ENCODE data around the gene KDM2A. TPM values are rescaled to one million over a fixed set of nuclear protein-coding genes. Genes with fewer than 3 reads are reported as not detected.

Gene KDM2A
- total RNA-seq, 1 experiment from 2014 or later: 122 TPM

DNA sequence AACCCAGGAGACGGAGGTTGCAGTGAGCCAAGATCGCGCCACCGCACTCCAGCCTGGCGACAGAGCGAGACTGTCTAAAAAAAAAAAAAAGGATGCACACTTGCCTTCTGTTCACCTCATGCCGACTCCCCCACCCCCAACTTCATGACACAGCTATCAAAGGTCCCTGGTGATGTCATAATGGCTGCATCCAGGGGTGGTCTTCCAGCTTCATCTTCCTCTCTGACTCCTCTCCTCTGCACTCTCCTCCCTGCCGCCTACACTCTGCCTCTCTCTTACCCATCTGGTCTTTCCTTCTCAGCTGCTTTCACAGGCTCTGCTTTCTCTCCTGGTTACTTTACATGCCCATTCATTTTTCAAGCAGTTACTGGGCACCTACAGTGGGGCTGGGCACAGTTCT lies 16.4 kb upstream of the KDM2A start:
- no peaks in the 10 kb centered on the region for H3K9me3 ChIP-seq
- H3K36me3 ChIP-seq (ENCODE audit: control insufficient read depth, insufficient read depth, low read length): no peaks in the 10 kb centered on the region
- TF ChIP-seq, protein P1, sequence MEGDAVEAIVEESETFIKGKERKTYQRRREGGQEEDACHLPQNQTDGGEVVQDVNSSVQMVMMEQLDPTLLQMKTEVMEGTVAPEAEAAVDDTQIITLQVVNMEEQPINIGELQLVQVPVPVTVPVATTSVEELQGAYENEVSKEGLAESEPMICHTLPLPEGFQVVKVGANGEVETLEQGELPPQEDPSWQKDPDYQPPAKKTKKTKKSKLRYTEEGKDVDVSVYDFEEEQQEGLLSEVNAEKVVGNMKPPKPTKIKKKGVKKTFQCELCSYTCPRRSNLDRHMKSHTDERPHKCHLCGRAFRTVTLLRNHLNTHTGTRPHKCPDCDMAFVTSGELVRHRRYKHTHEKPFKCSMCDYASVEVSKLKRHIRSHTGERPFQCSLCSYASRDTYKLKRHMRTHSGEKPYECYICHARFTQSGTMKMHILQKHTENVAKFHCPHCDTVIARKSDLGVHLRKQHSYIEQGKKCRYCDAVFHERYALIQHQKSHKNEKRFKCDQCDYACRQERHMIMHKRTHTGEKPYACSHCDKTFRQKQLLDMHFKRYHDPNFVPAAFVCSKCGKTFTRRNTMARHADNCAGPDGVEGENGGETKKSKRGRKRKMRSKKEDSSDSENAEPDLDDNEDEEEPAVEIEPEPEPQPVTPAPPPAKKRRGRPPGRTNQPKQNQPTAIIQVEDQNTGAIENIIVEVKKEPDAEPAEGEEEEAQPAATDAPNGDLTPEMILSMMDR (IDR thresholded peaks at IDR 0.05; ENCODE audit: insufficient read depth in 1 of 2, low read depth in 1 of 2, low read length in 1 of 2, severe bottlenecking in 1 of 2, unreplicated experiment in 1 of 2): no peak
- no peak for DNase-seq
- H3K27me3 Mint-ChIP-seq (ENCODE audit: insufficient read depth, unreplicated experiment): no peaks in the 10 kb centered on the region
- no peaks in the 10 kb centered on the region for H3K4me1 ChIP-seq
- H3K27me3 ChIP-seq (replicated peaks; ENCODE audit: control insufficient read depth, insufficient read depth, low read length): no peaks in the 10 kb centered on the region
- H3K9me3 Mint-ChIP-seq (ENCODE audit: unreplicated experiment): no peaks in the 10 kb centered on the region
- no TSS peak for BruUV-seq (replicated peaks)
- no peaks in the 10 kb centered on the region for H3K36me3 Mint-ChIP-seq (ENCODE audit: insufficient read depth, unreplicated experiment)
- POLR2A ChIA-PET: interaction anchor here (0.7 kb wide), 2 partner anchors 29 to 418 kb away, joined by 4 to 7 read pairs; no protein-coding TSS in a partner anchor
- H3K4me1 Mint-ChIP-seq (ENCODE audit: low read depth, unreplicated experiment): no peaks in the 10 kb centered on the region
- H3K4me3 Mint-ChIP-seq (ENCODE audit: unreplicated experiment): no peak overlapping the region
- intact Hi-C loops (cut with micrococcal nuclease; ENCODE audit: unreplicated experiment): no loop called here
- CTCF ChIA-PET: no interaction called here
- no peak overlapping the region for H3K27ac Mint-ChIP-seq (ENCODE audit: unreplicated experiment)
- no peak overlapping the region for H3K4me3 ChIP-seq (ENCODE audit: low read depth, low read length)

DNA sequence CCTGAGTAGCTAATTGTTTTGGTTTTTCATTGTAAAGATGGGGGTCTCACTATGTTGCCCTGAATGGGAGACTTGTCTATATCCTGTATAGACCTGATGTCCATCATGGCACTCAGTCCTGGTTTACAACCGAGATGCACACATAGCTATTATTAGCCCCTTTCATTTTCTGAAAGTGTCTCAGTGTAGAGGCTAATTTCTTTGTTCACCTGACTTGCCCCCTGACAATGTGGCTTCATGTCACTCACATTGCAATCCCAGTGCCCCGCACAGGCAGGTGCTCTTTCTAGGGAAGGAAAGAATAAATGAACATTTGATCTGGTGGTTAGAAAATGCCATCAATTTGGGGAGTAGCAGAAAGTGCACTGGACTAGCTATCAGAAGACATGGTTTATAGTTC lies 13.1 kb upstream of the KDM2A start:
- Histone ChIP-seq H3K4me3 (ENCODE audit: low read depth, low read length) (no peak overlapping the region), H3K9me3 (no peaks in the 10 kb centered on the region), H3K4me1 (no peaks in the 10 kb centered on the region), H3K27me3 (replicated peaks; ENCODE audit: control insufficient read depth, insufficient read depth, low read length) (no peaks in the 10 kb centered on the region), H3K36me3 (ENCODE audit: control insufficient read depth, insufficient read depth, low read length) (no peaks in the 10 kb centered on the region)
- BruUV-seq (replicated peaks): no TSS peak
- intact Hi-C loops (cut with micrococcal nuclease; ENCODE audit: unreplicated experiment): no loop called here
- H3K27ac Mint-ChIP-seq (ENCODE audit: unreplicated experiment): no peak overlapping the region
- ChIA-PET CTCF (interaction anchor here (0.8 to 1.0 kb wide), 2 partner anchors 13 to 25 kb away, joined by 3 to 4 read pairs; partner anchors contain the start of gene KDM2A), POLR2A (no interaction called here)
- no peaks in the 10 kb centered on the region for H3K4me1 Mint-ChIP-seq (ENCODE audit: low read depth, unreplicated experiment)
- no peak for DNase-seq
- no peaks in the 10 kb centered on the region for H3K9me3 Mint-ChIP-seq (ENCODE audit: unreplicated experiment)
- TF ChIP-seq, protein P1 (IDR thresholded peaks at IDR 0.05; ENCODE audit: insufficient read depth in 1 of 2, low read depth in 1 of 2, low read length in 1 of 2, severe bottlenecking in 1 of 2, unreplicated experiment in 1 of 2): no peak
- H3K4me3 Mint-ChIP-seq (ENCODE audit: unreplicated experiment): no peak overlapping the region
- no peaks in the 10 kb centered on the region for H3K27me3 Mint-ChIP-seq (ENCODE audit: insufficient read depth, unreplicated experiment)
- H3K36me3 Mint-ChIP-seq (ENCODE audit: insufficient read depth, unreplicated experiment): no peaks in the 10 kb centered on the region

DNA sequence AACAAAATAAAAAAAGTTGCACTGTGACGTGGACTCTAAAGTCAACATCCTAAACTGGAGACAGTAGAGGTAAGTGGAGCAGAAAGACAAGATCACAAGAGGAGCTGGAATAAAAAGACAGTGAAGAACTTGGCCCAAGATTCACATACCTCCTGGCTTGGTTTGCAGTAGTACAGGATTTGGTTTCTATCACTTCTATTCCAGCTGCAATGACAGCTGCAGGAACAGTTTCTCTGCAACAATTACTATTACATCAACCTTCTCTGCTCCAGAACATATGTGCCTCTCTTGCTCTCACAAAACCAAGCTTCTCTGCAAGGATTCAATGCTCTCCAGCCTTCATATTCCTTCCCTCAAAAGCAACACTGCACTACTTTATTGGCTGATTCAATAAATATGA lies 7.8 kb upstream of the KDM2A start:
- peaks cover 22% of the 10 kb centered on the region for H3K4me1 ChIP-seq
- H3K4me3 ChIP-seq (ENCODE audit: low read depth, low read length): no peak overlapping the region
- ChIA-PET CTCF (interaction anchor here (0.6 to 1.4 kb wide), 2 partner anchors 16 to 116 kb away, joined by 3 to 5 read pairs; no protein-coding TSS in a partner anchor), POLR2A (no interaction called here)
- Mint-ChIP-seq H3K4me3 (ENCODE audit: unreplicated experiment) (no peak overlapping the region), H3K4me1 (ENCODE audit: low read depth, unreplicated experiment) (peaks cover 14% of the 10 kb centered on the region), H3K27ac (ENCODE audit: unreplicated experiment) (no peak overlapping the region), H3K36me3 (ENCODE audit: insufficient read depth, unreplicated experiment) (peaks cover 7% of the 10 kb centered on the region), H3K9me3 (ENCODE audit: unreplicated experiment) (no peaks in the 10 kb centered on the region), H3K27me3 (ENCODE audit: insufficient read depth, unreplicated experiment) (no peaks in the 10 kb centered on the region)
- H3K9me3 ChIP-seq: no peaks in the 10 kb centered on the region
- BruUV-seq (replicated peaks): no TSS peak
- DNase-seq: no peak
- TF ChIP-seq, protein P1 (IDR thresholded peaks at IDR 0.05; ENCODE audit: insufficient read depth in 1 of 2, low read depth in 1 of 2, low read length in 1 of 2, severe bottlenecking in 1 of 2, unreplicated experiment in 1 of 2): no peak
- H3K36me3 ChIP-seq (ENCODE audit: control insufficient read depth, insufficient read depth, low read length): no peaks in the 10 kb centered on the region
- H3K27me3 ChIP-seq (replicated peaks; ENCODE audit: control insufficient read depth, insufficient read depth, low read length): no peaks in the 10 kb centered on the region
- intact Hi-C loops (cut with micrococcal nuclease; ENCODE audit: unreplicated experiment): loop anchor here (10.0 kb wide), 1 partner anchor 394 kb away; the partner anchor contains the start of genes CDK2AP2 and PITPNM1
